Heart left ventricle (tissue), 16 donors: ENCODE data around the gene ELOA. TPM values are rescaled to one million over a fixed set of nuclear protein-coding genes. Genes with fewer than 3 reads are reported as not detected.
A peak's percentile ranks its signal among the peaks of the same experiment; 100 is the strongest.

Experiments used
- ATAC-seq, 4 donors: fragments of 200-7000 bp; cut with Tn5 transposase; one replicate each; pipeline ENCODE4 v1.9.1; 2020 to 2022; ENCODE audit warnings: moderate library complexity in 4 of 4, mild to moderate bottlenecking in 3 of 4, moderate number of reproducible peaks in 1 of 4
- DNase-seq, 5 donors: peaks; one replicate each; pipeline ENCODE4 v3.0.0-alpha.2; 2020
- H3K27ac ChIP-seq, 12 donors: fragments of 200-600 bp; sonication (generic) in 4 of 12; one replicate each; pipeline versions ENCODE4 v1.5.0 to v1.8.0; 2016 to 2022; ENCODE audit warnings: mild to moderate bottlenecking in 2 of 12
- H3K27me3 ChIP-seq, 9 donors: fragments of 200-600 bp; sonication (generic) in 2 of 9; one replicate each; pipeline versions ENCODE4 v1.5.1 to v1.8.0; 2016 to 2022; ENCODE audit warnings: mild to moderate bottlenecking in 3 of 9
- H3K36me3 ChIP-seq, 9 donors: fragments of 200-600 bp; sonication (generic) in 2 of 9; one replicate each; pipeline versions ENCODE4 v1.5.0 to v1.8.0; 2018 to 2022; ENCODE audit warnings: mild to moderate bottlenecking in 2 of 9
- H3K4me1 ChIP-seq, 12 donors: fragments of 200-600 bp; sonication (generic) in 4 of 12; one replicate each; pipeline versions ENCODE4 v1.5.0 to v1.8.0; 2016 to 2022; ENCODE audit warnings: mild to moderate bottlenecking in 3 of 12
- H3K4me3 ChIP-seq, 12 donors: fragments of 200-600 bp; sonication (generic) in 4 of 12; one replicate each; pipeline versions ENCODE4 v1.5.0 to v1.8.0; 2017 to 2022; ENCODE audit warnings: mild to moderate bottlenecking in 9 of 12, moderate library complexity in 4 of 12
- H3K9me3 ChIP-seq, 12 donors: fragments of 200-600 bp; sonication (generic) in 4 of 12; one replicate each; pipeline versions ENCODE4 v1.5.0 to v1.8.0; 2016 to 2022; ENCODE audit warnings: mild to moderate bottlenecking in 1 of 12
- CTCF ChIP-seq, 12 donors: fragments of 200-600 bp; sonication (generic) in 4 of 12; IDR thresholded peaks; one replicate each; pipeline versions ENCODE4 v1.5.0 to v1.8.0; 2018 to 2022; ENCODE audit warnings: antibody characterized with exemption in 12 of 12, mild to moderate bottlenecking in 5 of 12
- POLR2A ChIP-seq, 2 donors: fragments of 450-650 bp; IDR thresholded peaks; one replicate each; pipeline ENCODE4 v1.6.1; 2017; ENCODE audit warnings: antibody characterized with exemption in 2 of 2, mild to moderate bottlenecking in 2 of 2, moderate library complexity in 2 of 2
- WGBS, 4 donors: extraction: QIAGEN DNeasy Blood & Tissue Kit in 2 of 4; methylation state at CpG; one replicate each; pipeline versions ENCODE4 v1.1.5 to v1.1.7; 2013 to 2018; 5-methylcytosine and 5-hydroxymethylcytosine counted together
- intact Hi-C, 10 donors: fragments of 100-400 bp; cut with DNase I; formaldehyde crosslinking; loops; one replicate each; pipeline versions ENCODE4 v1.11.1 to v1.14.2; 2022
- polyA plus RNA-seq, 2 donors: library from polyadenylated mRNA; stranded (reverse); fragments of 200-250 nt; gene quantifications; one replicate each; pipeline ENCODE4 v1.2.3, GENCODE V29; 2013
- total RNA-seq, 9 donors: library from RNA; depleted of rRNA in 2 of 9; stranded (reverse); fragments of >200 nt in 2 of 9; fragmentation: NEBNext Ultra II Directional in 3 of 9; extraction: Animal tissue kit (Norgen Biotek cat#: 25700) in 3 of 9; gene quantifications; one replicate each; pipeline versions ENCODE4 v1.1.0 to v1.2.4, GENCODE V29; 2016 to 2023
- donor health status: ischemic (EF 13 %, LVEDD 7.1; RV severe dilation, severe dysfunction).
- donor health status: healthy with polysubstance abuse.
- donor health status: DM: no; HTN: yes; CAD: no.
- donor health status: DM: no; HTN: no; CAD: no.
- donor health status: ischemic (EF 25% LVEDD 6.9; RV normal size, moderate dysfunction).
- donor health status: ischemic (EF 25% LVEDD 5.7; RV mildly dilated, moderate dysfunction).
- donor health status: healthy.
- donor health status: DM: yes; HTN: yes; CAD: no.
- donor health status: ischemic (EF 35%, LVEDD 5.7; RV mildly dilated, moderate dysfunction).
- donor health status: nonischemic (EF 11% LVEDD 7.7; RV severe dilation, severe dysfunction).
- donor health status: DM: yes; HTN: yes; CAD: no.
- donor health status: PGD.
- donor health status: ischemic (EF 29% LVEDD 5.4; RV normal size, mild dysfunction).
- donor health status: nonischemic (EF 23%, LVEDD 6.1; RV moderate dilation, normal function).

The ELOA gene
- total and polyA plus RNA-seq, 11 donors, result 11.3 to 45.8 (median 34.0) TPM

GRCh38 chr1:23748016-23748415 is 4.7 kb downstream of the ELOA start:
- DNase-seq, result no peak
- 68 to 80% (median 75%) methylated on average over 3 of the region's 3 CpGs for WGBS, 4 donors
- Histone ChIP-seq H3K9me3 (no peaks in the 10 kb centered on the region), H3K4me1 (peaks cover 0 to 52% (median 24%) of the 10 kb centered on the region in 12 donors), H3K4me3 (no peak overlapping the region), H3K36me3 (peaks cover 0 to 63% (median 38%) of the 10 kb centered on the region in 9 donors), H3K27ac (no peak overlapping the region), H3K27me3 (no peaks in the 10 kb centered on the region)
- ATAC-seq, result no peak
- no peak for TF ChIP-seq POLR2A (IDR thresholded peaks at IDR 0.05)
- no peak for TF ChIP-seq CTCF (IDR thresholded peaks at IDR 0.05)
- intact Hi-C loops, result loop anchor here in 1 of 10 donors (5.0 kb wide), 1 partner anchor 51 kb away; no protein-coding TSS in a partner anchor

- no peaks in the 10 kb centered on the region for H3K9me3 ChIP-seq
- H3K4me3 ChIP-seq, result no peak overlapping the region
- DNase-seq (peak in 1 of 5 donors; percentile 29), ATAC-seq (peak; percentile 7 to 72 (median 62))
- no peaks in the 10 kb centered on the region for H3K27me3 ChIP-seq
- peaks cover 0 to 95% (median 69%) of the 10 kb centered on the region in 9 donors for H3K36me3 ChIP-seq
- intact Hi-C loops, result loop anchor here in 1 of 10 donors (10.0 kb wide), 1 partner anchor 196 kb away; the partner anchor contains the start of gene ID3
- TF ChIP-seq CTCF (IDR thresholded peaks at IDR 0.05), result peak; percentile 39 to 70 (median 52)
- TF ChIP-seq POLR2A (IDR thresholded peaks at IDR 0.05), result no peak
- peak overlapping the region in 1 of 12 donors; percentile 4 for H3K27ac ChIP-seq
- H3K4me1 ChIP-seq, result peaks cover 0 to 48% (median 10%) of the 10 kb centered on the region in 12 donors
- 50 to 54% (median 52%) methylated on average over 11 of the region's 11 CpGs for WGBS, 4 donors
These were observed 8.0 kb downstream of the ELOA start for GRCh38 chr1:23751050-23751814.

GRCh38 chr1:23751815-23752200 is 8.5 kb downstream of the ELOA start:
- H3K4me3 ChIP-seq, result no peak overlapping the region
- peaks cover 0 to 98% (median 69%) of the 10 kb centered on the region in 9 donors for H3K36me3 ChIP-seq
- intact Hi-C loops, result loop anchor here in 1 of 10 donors (10.0 kb wide), 1 partner anchor 197 kb away; the partner anchor contains the start of gene ID3
- H3K27ac ChIP-seq, result peak overlapping the region in 1 of 12 donors; percentile 4
- DNase-seq (no peak), ATAC-seq (no peak)
- no peaks in the 10 kb centered on the region for H3K9me3 ChIP-seq
- TF ChIP-seq POLR2A (IDR thresholded peaks at IDR 0.05), result no peak
- no peak for TF ChIP-seq CTCF (IDR thresholded peaks at IDR 0.05)
- WGBS, 4 donors, result 68 to 77% (median 74%) methylated on average over 4 of the region's 4 CpGs
- H3K27me3 ChIP-seq, result no peaks in the 10 kb centered on the region
- peaks cover 0 to 45% (median 8%) of the 10 kb centered on the region in 12 donors for H3K4me1 ChIP-seq

- no peaks in the 10 kb centered on the region for H3K9me3 ChIP-seq
- H3K27me3 ChIP-seq, result no peaks in the 10 kb centered on the region
- ATAC-seq (no peak), DNase-seq (no peak)
- H3K36me3 ChIP-seq, result peaks cover 0 to 98% (median 79%) of the 10 kb centered on the region in 9 donors
- TF ChIP-seq POLR2A (IDR thresholded peaks at IDR 0.05) (no peak), CTCF (IDR thresholded peaks at IDR 0.05) (no peak)
- H3K4me3 ChIP-seq, result no peak overlapping the region
- no peak overlapping the region for H3K27ac ChIP-seq
- 85 to 97% (median 93%) methylated on average over 1 of the region's 1 CpG for WGBS, 4 donors
- intact Hi-C loops, result loop anchor here in 1 of 10 donors (10.0 kb wide), 1 partner anchor 198 kb away; the partner anchor contains the start of gene ID3
- H3K4me1 ChIP-seq, result peaks cover 0 to 41% (median 4%) of the 10 kb centered on the region in 12 donors
These were observed 9.6 kb downstream of the ELOA start for GRCh38 chr1:23752909-23753308.
